GM21423 (cell line): Measurements from ENCODE around the gene TTF2.
"Not testable (repeated sequence)": the region's sequence is repeated elsewhere in the genome, so short reads cannot be mapped to it uniquely, and the experiment has no call there.

Experiments used
- ATAC-seq: cut with Tn5 transposase; IDR thresholded peaks from one replicate; pipeline ENCODE4 v1.9.1; 2021; ENCODE audit warnings: mild to moderate bottlenecking, moderate library complexity; ENCODE audit not compliant: unreplicated experiment

The TTF2 gene

DNA sequence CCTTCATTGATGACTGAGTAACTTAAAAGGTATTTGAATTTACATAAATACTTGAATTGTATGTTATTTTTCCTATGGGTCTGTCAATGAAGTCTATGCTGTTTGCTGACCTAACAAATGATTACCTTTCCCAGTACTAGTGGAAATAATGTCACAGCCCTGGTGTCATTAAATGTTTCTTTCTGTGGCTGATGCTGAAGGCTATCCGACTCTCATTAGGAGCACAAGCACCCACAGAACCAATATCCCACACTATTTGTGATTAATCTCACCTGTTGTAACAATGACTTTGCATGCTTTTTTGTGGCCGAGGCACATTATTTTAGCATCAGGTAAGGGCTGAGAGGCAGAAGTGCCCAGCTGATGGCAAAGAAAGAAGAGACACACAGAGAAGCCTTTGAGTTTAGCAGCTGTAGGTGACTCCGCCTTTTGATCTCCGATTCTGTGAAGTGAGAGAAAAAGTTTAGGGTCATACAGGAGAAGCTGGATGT lies 87.3 kb downstream of the TTF2 start:
- ATAC-seq = no peak

- ATAC-seq = no peak
These were observed 87.9 kb downstream of the TTF2 start for GRCh38 chr1:117147856-117148588.

- ATAC-seq = no peak
These were observed 90.2 kb downstream of the TTF2 start for GRCh38 chr1:117150316-117150715.

DNA sequence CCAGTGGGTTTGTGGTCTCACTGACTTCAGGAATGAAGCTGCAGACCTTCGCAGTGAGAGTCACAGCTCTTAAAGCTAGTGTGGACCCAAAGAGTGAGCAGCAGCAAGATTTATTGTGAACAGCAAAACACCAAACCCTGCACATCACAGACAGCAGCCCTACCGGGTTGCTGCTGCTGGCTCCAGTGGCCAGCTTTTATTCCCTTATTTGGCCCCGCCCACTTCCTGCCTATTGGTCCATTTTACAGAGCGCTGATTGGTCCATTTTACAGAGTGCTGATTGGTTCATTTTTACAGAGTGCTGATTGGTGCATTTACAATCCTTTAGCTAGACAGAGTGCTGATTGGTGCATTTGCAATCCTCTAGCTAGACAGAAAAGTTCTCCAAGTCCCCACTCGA lies 91.2 kb downstream of the TTF2 start:
- ATAC-seq = not testable (repeated sequence)
